Fibroblast of lung (primary cell): ENCODE measurements around the gene PAPPA. TPM values are rescaled to one million over a fixed set of nuclear protein-coding genes. Genes with fewer than 3 reads are reported as not detected.
A peak's percentile ranks its signal among the peaks of the same experiment; 100 is the strongest.

ENCODE experiments used
- DNase-seq, 2 donors: peaks; one replicate each; pipeline versions ENCODE4 v3.0.0 to v3.0.0-alpha.2; 2010; ENCODE audit warnings: low read depth in 2 of 2
- H2AFZ ChIP-seq: 2 replicates; pipeline ENCODE4 v1.5.1; 2012; ENCODE audit warnings: low read length, control low read depth, inconsistent platforms
- H3K27ac ChIP-seq: 2 replicates; pipeline ENCODE4 v1.5.1; 2011; ENCODE audit warnings: low read length, control low read depth; ENCODE audit not compliant: insufficient read depth
- H3K27me3 ChIP-seq: 2 replicates; pipeline ENCODE4 v1.5.1; 2011; ENCODE audit warnings: mild to moderate bottlenecking, low read length; ENCODE audit not compliant: control insufficient read depth, insufficient read depth
- H3K36me3 ChIP-seq: 2 replicates; pipeline ENCODE4 v1.5.1; 2011; ENCODE audit warnings: low read length; ENCODE audit not compliant: control insufficient read depth, insufficient read depth
- H3K4me1 ChIP-seq: 2 replicates; pipeline ENCODE4 v1.5.1; 2011; ENCODE audit warnings: low read length; ENCODE audit not compliant: control insufficient read depth, insufficient read depth; ENCODE audit errors: extremely low read depth
- H3K4me2 ChIP-seq: 2 replicates; pipeline ENCODE4 v1.5.1; 2011; ENCODE audit warnings: low read length, control low read depth; ENCODE audit not compliant: insufficient read depth; ENCODE audit errors: extremely low read depth
- H3K4me3 ChIP-seq, 4 experiments: fragments of 200-600 bp in 1 of 4; sonication (generic) in 1 of 4; replicated peaks in 1 of 4; 2 replicates each; pipeline ENCODE4 v1.5.1; 2011 to 2016; ENCODE audit warnings: low read length in 4 of 4, low read depth in 3 of 4, mild to moderate bottlenecking in 3 of 4, control low read depth in 2 of 4, inconsistent platforms in 1 of 4, mixed read lengths in 1 of 4; ENCODE audit not compliant: insufficient read depth in 1 of 4; ENCODE audit errors: control extremely low read depth in 1 of 4
- H3K79me2 ChIP-seq: 2 replicates; pipeline ENCODE4 v1.5.1; 2012; ENCODE audit warnings: mild to moderate bottlenecking, low read length, inconsistent platforms; ENCODE audit not compliant: control insufficient read depth, insufficient read depth
- H3K9ac ChIP-seq: 2 replicates; pipeline ENCODE4 v1.5.1; 2011; ENCODE audit warnings: mild to moderate bottlenecking, low read length, control low read depth; ENCODE audit not compliant: insufficient read depth
- H3K9me3 ChIP-seq: 2 replicates; pipeline ENCODE4 v1.5.1; 2012; ENCODE audit warnings: low read depth, low read length; ENCODE audit not compliant: control insufficient read depth, insufficient read depth
- H4K20me1 ChIP-seq: 2 replicates; pipeline ENCODE4 v1.5.1; 2011; ENCODE audit warnings: low read length; ENCODE audit not compliant: control insufficient read depth, insufficient read depth; ENCODE audit errors: extremely low read depth
- CTCF ChIP-seq, 2 donors: IDR thresholded peaks in 1 of 2; conservative IDR thresholded peaks in 1 of 2; 1 replicate in 1 of 2; 2 replicates in 1 of 2; pipeline ENCODE4 v1.5.1; 2011 to 2012; ENCODE audit warnings: low read length in 2 of 2, control low read depth in 1 of 2, inconsistent platforms in 1 of 2, low read depth in 1 of 2, mild to moderate bottlenecking in 1 of 2
- EZH2 ChIP-seq: IDR thresholded peaks from 2 replicates; pipeline ENCODE4 v1.5.1; 2012; ENCODE audit warnings: low read length, control low read depth, mild to moderate bottlenecking; ENCODE audit errors: missing control alignments
- polyA plus RNA-seq, 2 donors: library from polyadenylated mRNA; depleted of rRNA in 1 of 2; stranded (reverse) in 1 of 2; unstranded in 1 of 2; fragments of >200 nt; gene quantifications; 2 replicates each; pipeline ENCODE4 v1.2.1, GENCODE V29; 2011 to 2012; ENCODE audit warnings: missing spikeins in 1 of 2
- total RNA-seq: library from RNA; depleted of rRNA; stranded (reverse); fragments of >200 nt; gene quantifications from 2 replicates; pipeline ENCODE4 v1.2.1, GENCODE V29; 2014

PAPPA gene
- total and polyA plus RNA-seq, 2 donors (not counting 1 experiment from before 2014, with no cell fraction given) = 8.8 to 45.7 TPM

GRCh38 chr9:116372081-116372673, 218.6 kb downstream of the PAPPA start:
- Histone ChIP-seq H3K27ac (no peak overlapping the region), H3K4me1 (peaks cover 2% of the 10 kb centered on the region), H3K79me2 (no peaks in the 10 kb centered on the region), H3K4me3 (no peak overlapping the region), H3K27me3 (no peaks in the 10 kb centered on the region), H3K9me3 (no peaks in the 10 kb centered on the region), H2AFZ (no peak overlapping the region), H3K4me2 (no peak overlapping the region), H3K9ac (no peak overlapping the region), H4K20me1 (no peaks in the 10 kb centered on the region), H3K36me3 (no peaks in the 10 kb centered on the region)
- TF ChIP-seq EZH2 (no peak), CTCF (conservative IDR thresholded peaks at IDR 0.05 in 1 of 2, IDR thresholded peaks at IDR 0.05 in 1 of 2; ENCODE audit: low read depth in 1 of 2, low read length in 2 of 2) (no peak)
- DNase-seq = peak in 1 of 2 donors; percentile 19

DNA sequence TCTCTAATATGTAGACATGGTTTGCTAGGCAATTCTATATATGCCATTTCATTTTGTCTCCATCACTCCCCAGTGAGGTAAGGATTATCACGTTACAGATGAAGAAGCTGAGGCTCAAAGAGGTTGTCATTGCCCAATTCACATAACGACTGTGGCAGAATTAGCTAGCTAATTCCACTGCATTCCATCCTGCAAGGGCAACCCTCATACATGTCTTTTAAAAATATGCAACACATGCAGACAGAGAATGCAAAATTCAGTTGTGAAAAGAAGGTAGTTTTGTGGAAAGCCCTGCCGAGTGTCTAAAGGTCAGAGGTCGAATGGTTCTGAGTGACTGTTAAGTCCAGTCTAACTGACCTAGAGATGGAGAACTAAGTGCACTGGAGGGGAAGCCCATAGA, 219.2 kb downstream of the PAPPA start:
- Histone ChIP-seq H3K4me1 (peaks cover 9% of the 10 kb centered on the region), H3K9ac (no peak overlapping the region), H3K36me3 (no peaks in the 10 kb centered on the region)

GRCh38 chr9:116377179-116377798, 223.7 kb downstream of the PAPPA start:
- peak overlapping the region; percentile 18 for H3K4me2 ChIP-seq
- peaks cover 9% of the 10 kb centered on the region for H3K4me1 ChIP-seq
- H3K36me3 ChIP-seq = no peaks in the 10 kb centered on the region
- peak; percentile 69 to 83 for DNase-seq
- H3K9me3 ChIP-seq = no peaks in the 10 kb centered on the region
- H3K79me2 ChIP-seq = no peaks in the 10 kb centered on the region
- H3K27ac ChIP-seq = peak overlapping the region; percentile 4
- no peak overlapping the region for H2AFZ ChIP-seq
- H4K20me1 ChIP-seq = no peaks in the 10 kb centered on the region
- H3K4me3 ChIP-seq = no peak overlapping the region
- H3K27me3 ChIP-seq = no peaks in the 10 kb centered on the region
- TF ChIP-seq CTCF (conservative IDR thresholded peaks at IDR 0.05 in 1 of 2, IDR thresholded peaks at IDR 0.05 in 1 of 2; ENCODE audit: low read depth in 1 of 2, low read length in 2 of 2) (no peak), EZH2 (no peak)
- H3K9ac ChIP-seq = no peak overlapping the region

More for the DNA sequence above, 219.2 kb downstream of the PAPPA start:
- no peak for TF ChIP-seq CTCF (conservative IDR thresholded peaks at IDR 0.05 in 1 of 2, IDR thresholded peaks at IDR 0.05 in 1 of 2; ENCODE audit: low read depth in 1 of 2, low read length in 2 of 2)
- no peak for TF ChIP-seq EZH2
- no peaks in the 10 kb centered on the region for H3K79me2 ChIP-seq
- no peak overlapping the region for H2AFZ ChIP-seq
- no peak overlapping the region for H3K27ac ChIP-seq
- H3K9me3 ChIP-seq = no peaks in the 10 kb centered on the region
- H4K20me1 ChIP-seq = no peaks in the 10 kb centered on the region
- H3K4me3 ChIP-seq = no peak overlapping the region
- DNase-seq = no peak
- H3K4me2 ChIP-seq = no peak overlapping the region
- no peaks in the 10 kb centered on the region for H3K27me3 ChIP-seq
